Measurements from ENCODE around the gene PIK3R5. TPM values are rescaled to one million over a fixed set of nuclear protein-coding genes. Genes with fewer than 3 reads are reported as not detected.

PIK3R5 gene
- total and polyA plus RNA-seq, 4 donors, result 11.7 to 70.9 (median 35.0) TPM

GRCh38 chr17:8924595-8924994 is 40.9 kb downstream of the PIK3R5 start:
- H3K4me3 ChIP-seq, result no peak overlapping the region
- H3K9me3 ChIP-seq (ENCODE audit: control insufficient read depth in 4 of 4, insufficient read depth in 3 of 4, low read length in 3 of 4), result peaks cover 0 to 15% (median 4%) of the 10 kb centered on the region in 4 donors
- no peaks in the 10 kb centered on the region for H3K4me1 ChIP-seq (ENCODE audit: control insufficient read depth in 5 of 5, insufficient read depth in 5 of 5, low read length in 5 of 5)
- H3K9ac ChIP-seq (ENCODE audit: insufficient read depth in 1 of 2, low read length in 2 of 2), result no peak overlapping the region
- no peaks in the 10 kb centered on the region for H3K36me3 ChIP-seq (ENCODE audit: control insufficient read depth in 4 of 4, insufficient read depth in 4 of 4, low read length in 4 of 4)
- TF ChIP-seq CTCF (IDR thresholded peaks at IDR 0.05; ENCODE audit: control extremely low read depth, extremely low read depth), result no peak
- peaks cover 0 to 5% (median 0%) of the 10 kb centered on the region in 3 donors for H3K27me3 ChIP-seq (ENCODE audit: control insufficient read depth in 3 of 3, insufficient read depth in 3 of 3, low read length in 2 of 3)
- ATAC-seq (ENCODE audit: insufficient read depth, low FRiP score) (no peak), DNase-seq (no peak)
- WGBS, 2 donors, result 82 to 90% methylated on average over 6 of the region's 6 CpGs
- no peak overlapping the region for H3K27ac ChIP-seq (ENCODE audit: low read depth in 1 of 2, low read length in 1 of 2)

- WGBS, 2 donors, result 80% methylated on average over 1 of the region's 1 CpG; no CpG with 5 or more reads in 1 of the 2 donors
- Histone ChIP-seq H3K27ac (ENCODE audit: low read depth in 1 of 2, low read length in 1 of 2) (no peak overlapping the region), H3K9me3 (ENCODE audit: control insufficient read depth in 4 of 4, insufficient read depth in 3 of 4, low read length in 3 of 4) (peaks cover 0 to 15% (median 3%) of the 10 kb centered on the region in 4 donors), H3K9ac (ENCODE audit: insufficient read depth in 1 of 2, low read length in 2 of 2) (no peak overlapping the region), H3K36me3 (ENCODE audit: control insufficient read depth in 4 of 4, insufficient read depth in 4 of 4, low read length in 4 of 4) (no peaks in the 10 kb centered on the region), H3K27me3 (ENCODE audit: control insufficient read depth in 3 of 3, insufficient read depth in 3 of 3, low read length in 2 of 3) (peaks cover 0 to 5% (median 0%) of the 10 kb centered on the region in 3 donors), H3K4me3 (no peak overlapping the region), H3K4me1 (ENCODE audit: control insufficient read depth in 5 of 5, insufficient read depth in 5 of 5, low read length in 5 of 5) (no peaks in the 10 kb centered on the region)
- DNase-seq (no peak), ATAC-seq (ENCODE audit: insufficient read depth, low FRiP score) (no peak)
- TF ChIP-seq CTCF (IDR thresholded peaks at IDR 0.05; ENCODE audit: control extremely low read depth, extremely low read depth), result no peak
Measured at GRCh38 chr17:8923762-8924161, 41.7 kb downstream of the PIK3R5 start.

- Histone ChIP-seq H3K27me3 (ENCODE audit: control insufficient read depth in 3 of 3, insufficient read depth in 3 of 3, low read length in 2 of 3) (peaks cover 0 to 5% (median 0%) of the 10 kb centered on the region in 3 donors), H3K4me3 (no peak overlapping the region), H3K9ac (ENCODE audit: insufficient read depth in 1 of 2, low read length in 2 of 2) (no peak overlapping the region), H3K36me3 (ENCODE audit: control insufficient read depth in 4 of 4, insufficient read depth in 4 of 4, low read length in 4 of 4) (no peaks in the 10 kb centered on the region), H3K27ac (ENCODE audit: low read depth in 1 of 2, low read length in 1 of 2) (peak overlapping the region in 1 of 2 donors; percentile 90), H3K9me3 (ENCODE audit: control insufficient read depth in 4 of 4, insufficient read depth in 3 of 4, low read length in 3 of 4) (peaks cover 0 to 15% (median 6%) of the 10 kb centered on the region in 4 donors), H3K4me1 (ENCODE audit: control insufficient read depth in 5 of 5, insufficient read depth in 5 of 5, low read length in 5 of 5) (no peaks in the 10 kb centered on the region)
- 60 to 70% methylated on average over 4 of the region's 4 CpGs for WGBS, 2 donors
- TF ChIP-seq CTCF (IDR thresholded peaks at IDR 0.05; ENCODE audit: control extremely low read depth, extremely low read depth), result no peak
- ATAC-seq (ENCODE audit: insufficient read depth, low FRiP score) (peak; percentile 50), DNase-seq (no peak)
Measured at GRCh38 chr17:8922928-8923327, 42.6 kb downstream of the PIK3R5 start.

GRCh38 chr17:8922451-8922850 is 43.1 kb downstream of the PIK3R5 start:
- WGBS, 2 donors, result 22 to 38% methylated on average over 6 of the region's 6 CpGs
- peak overlapping the region in 1 of 2 donors; percentile 90 for H3K27ac ChIP-seq (ENCODE audit: low read depth in 1 of 2, low read length in 1 of 2)
- H3K36me3 ChIP-seq (ENCODE audit: control insufficient read depth in 4 of 4, insufficient read depth in 4 of 4, low read length in 4 of 4), result no peaks in the 10 kb centered on the region
- no peak overlapping the region for H3K4me3 ChIP-seq
- ATAC-seq (ENCODE audit: insufficient read depth, low FRiP score), result peak; percentile 68
- peaks cover 0 to 5% (median 0%) of the 10 kb centered on the region in 3 donors for H3K27me3 ChIP-seq (ENCODE audit: control insufficient read depth in 3 of 3, insufficient read depth in 3 of 3, low read length in 2 of 3)
- peak in 1 of 3 donors; percentile 18 for DNase-seq
- H3K9me3 ChIP-seq (ENCODE audit: control insufficient read depth in 4 of 4, insufficient read depth in 3 of 4, low read length in 3 of 4), result peaks cover 0 to 11% (median 4%) of the 10 kb centered on the region in 4 donors
- no peak overlapping the region for H3K9ac ChIP-seq (ENCODE audit: insufficient read depth in 1 of 2, low read length in 2 of 2)
- H3K4me1 ChIP-seq (ENCODE audit: control insufficient read depth in 5 of 5, insufficient read depth in 5 of 5, low read length in 5 of 5), result no peaks in the 10 kb centered on the region
- no peak for TF ChIP-seq CTCF (IDR thresholded peaks at IDR 0.05; ENCODE audit: control extremely low read depth, extremely low read depth)
